HCT116 (cell line): ENCODE measurements around the gene OLA1. TPM values are rescaled to one million over a fixed set of nuclear protein-coding genes. Genes with fewer than 3 reads are reported as not detected.

ENCODE experiments used
- ATAC-seq: fragments of 200-7000 bp; cut with Tn5 transposase; 2 replicates; pipeline ENCODE4 v1.9.1; 2020; ENCODE audit warnings: mild to moderate bottlenecking, moderate library complexity
- BruUV-seq: library from RNA; stranded (reverse); fragments of 400-500 nt; replicated peaks from 2 replicates; lab custom pipeline; 2021; lab: Mats Ljungman, UMichigan
- CTCF ChIA-PET: fragments of 300-600 bp; sonication (Branson Sonifier 250); formaldehyde crosslinking; loops from one replicate; lab custom pipeline; 2021; ENCODE audit warnings: antibody characterized with exemption; lab: Charles Lee
- POLR2A ChIA-PET: fragments of 300-600, 350-600 bp; sonication (Branson Sonifier 250); formaldehyde crosslinking; loops from one replicate; lab custom pipeline; 2021; ENCODE audit warnings: antibody characterized with exemption; lab: Charles Lee
- RAD21 ChIA-PET, 2 experiments: fragments of 300-600 bp; sonication (Branson Sonifier 250); formaldehyde crosslinking; loops; one replicate each; lab custom pipeline; 2023; ENCODE audit warnings: low total read pairs in 2 of 2; ENCODE audit not compliant: uncharacterized antibody in 2 of 2, unreplicated experiment in 2 of 2, low non-redundant PET in 1 of 2; lab: Charles Lee
- DNase-seq: peaks from one replicate; pipeline ENCODE4 v3.0.0-alpha.2; 2010; ENCODE audit warnings: low read depth, low spot score
- H2AFZ ChIP-seq: fragments of 200-600 bp; shearing (Covaris generic), sonication (generic); 2 replicates; pipeline ENCODE4 v1.6.1; 2017; ENCODE audit warnings: low read depth, mixed run types, mixed read lengths, antibody characterized with exemption, low read length; ENCODE audit not compliant: poor library complexity, severe bottlenecking
- H3K27ac ChIP-seq: 2 replicates; pipeline ENCODE4 v1.5.1; 2012; ENCODE audit warnings: low read depth, low read length
- H3K27me3 ChIP-seq: fragments of 200-600 bp; sonication (generic); 2 replicates; pipeline ENCODE4 v1.6.1; 2016; ENCODE audit warnings: mixed run types, low read length, mixed read lengths; ENCODE audit not compliant: insufficient read depth
- H3K36me3 ChIP-seq, 2 experiments: fragments of 200-500 bp in 1 of 2; fragments of 200-600 bp in 1 of 2; sonication (Bioruptor generic) in 1 of 2; sonication (generic) in 1 of 2; 2 replicates each; pipeline versions ENCODE4 v1.5.1 to v1.6.1; 2014 to 2016; ENCODE audit warnings: low read length in 2 of 2, inconsistent platforms in 1 of 2, mixed read lengths in 1 of 2, mixed run types in 1 of 2; ENCODE audit not compliant: insufficient read depth in 2 of 2, control insufficient read depth in 1 of 2
- H3K4me1 ChIP-seq, 2 experiments: fragments of 200-600 bp in 1 of 2; sonication (generic) in 1 of 2; 2 replicates each; pipeline versions ENCODE4 v1.5.1 to v1.6.1; 2012 to 2017; ENCODE audit warnings: low read length in 2 of 2, inconsistent platforms in 1 of 2, mild to moderate bottlenecking in 1 of 2, mixed read lengths in 1 of 2, mixed run types in 1 of 2, moderate library complexity in 1 of 2; ENCODE audit not compliant: insufficient read depth in 2 of 2, control insufficient read depth in 1 of 2
- H3K4me2 ChIP-seq: fragments of 200-600 bp; sonication (generic); 2 replicates; pipeline ENCODE4 v1.6.1; 2017; ENCODE audit warnings: mixed run types, low read length, mixed read lengths
- H3K4me3 ChIP-seq, 2 experiments: fragments of 200-600 bp in 1 of 2; sonication (generic) in 1 of 2; replicated peaks in 1 of 2; 2 replicates each; pipeline ENCODE4 v1.5.1; 2011 to 2016; ENCODE audit warnings: low read length in 2 of 2, control low read depth in 1 of 2, low read depth in 1 of 2, mild to moderate bottlenecking in 1 of 2, mixed read lengths in 1 of 2, mixed run types in 1 of 2
- H3K79me2 ChIP-seq: fragments of 200-600 bp; sonication (generic); 2 replicates; pipeline ENCODE4 v1.6.1; 2017; ENCODE audit warnings: mild to moderate bottlenecking, mixed run types, low read length, moderate library complexity, mixed read lengths; ENCODE audit not compliant: insufficient read depth
- H3K9ac ChIP-seq: fragments of 200-600 bp; sonication (generic); 2 replicates; pipeline ENCODE4 v1.6.1; 2016; ENCODE audit warnings: low read length, mixed read lengths
- H3K9me2 ChIP-seq: fragments of 200-600 bp; sonication (generic), shearing (Covaris generic); 2 replicates; pipeline ENCODE4 v1.6.1; 2017; ENCODE audit warnings: mixed run types, mild to moderate bottlenecking, moderate library complexity; ENCODE audit not compliant: insufficient read depth
- H3K9me3 ChIP-seq, 2 experiments: fragments of 200-500 bp in 1 of 2; fragments of 200-600 bp in 1 of 2; sonication (Bioruptor generic) in 1 of 2; sonication (generic) in 1 of 2; 2 replicates each; pipeline ENCODE4 v1.6.1; 2014 to 2017; ENCODE audit warnings: low read length in 2 of 2, mixed read lengths in 2 of 2, inconsistent platforms in 1 of 2, low read depth in 1 of 2, mild to moderate bottlenecking in 1 of 2, mixed run types in 1 of 2, moderate library complexity in 1 of 2; ENCODE audit not compliant: control insufficient read depth in 1 of 2, insufficient read depth in 1 of 2
- H4K20me1 ChIP-seq: fragments of 200-600 bp; sonication (generic), shearing (Covaris generic); 2 replicates; pipeline ENCODE4 v1.6.1; 2017; ENCODE audit warnings: mixed run types, mild to moderate bottlenecking, moderate library complexity; ENCODE audit not compliant: insufficient read depth
- CBX3 ChIP-seq: IDR thresholded peaks from 2 replicates; pipeline ENCODE4 v1.6.1; 2012; ENCODE audit warnings: low read depth
- EGR1 ChIP-seq: IDR thresholded peaks from 2 replicates; pipeline ENCODE4 v1.6.1; 2012; ENCODE audit warnings: low read depth
- EZH2phosphoT487 ChIP-seq: fragments of 200-600 bp; IDR thresholded peaks from 2 replicates; pipeline ENCODE4 v1.6.1; 2018; ENCODE audit warnings: antibody characterized with exemption, borderline replicate concordance
- JUND ChIP-seq: IDR thresholded peaks from 2 replicates; pipeline ENCODE4 v1.6.1; 2012
- MAX ChIP-seq: IDR thresholded peaks from 2 replicates; pipeline ENCODE4 v1.6.1; 2012
- RAD21 ChIP-seq: IDR thresholded peaks from 2 replicates; pipeline ENCODE4 v1.6.1; 2012; ENCODE audit warnings: low read depth, mild to moderate bottlenecking
- SIN3A ChIP-seq: IDR thresholded peaks from 2 replicates; pipeline ENCODE4 v1.6.1; 2012; ENCODE audit warnings: low read depth
- SP1 ChIP-seq: IDR thresholded peaks from 2 replicates; pipeline ENCODE4 v1.6.1; 2012; ENCODE audit warnings: low read depth
- SRF ChIP-seq: IDR thresholded peaks from 2 replicates; pipeline ENCODE4 v1.6.1; 2012; ENCODE audit warnings: low read depth
- YY1 ChIP-seq: IDR thresholded peaks from 2 replicates; pipeline ENCODE4 v1.6.1; 2011; ENCODE audit warnings: low read length, low read depth, moderate library complexity, mild to moderate bottlenecking; ENCODE audit not compliant: insufficient replicate concordance; ENCODE audit errors: extremely low read depth
- ZFX ChIP-seq: fragments of 450-650 bp; IDR thresholded peaks from 2 replicates; pipeline ENCODE4 v1.6.1; 2017
- intact Hi-C: fragments of 100-400 bp; cut with micrococcal nuclease; formaldehyde crosslinking; loops from 2 replicates; pipeline ENCODE4 v1.10.0; 2022
- total RNA-seq: library from RNA; stranded (reverse); gene quantifications from one replicate; pipeline ENCODE4 v1.2.1, GENCODE V29; 2021; ENCODE audit not compliant: unreplicated experiment
- TF ChIP-seq, protein P1 (sequence below): IDR thresholded peaks from 2 replicates; pipeline ENCODE4 v1.6.1; 2012; ENCODE audit warnings: low read depth
- TF ChIP-seq, protein P2 (sequence below): IDR thresholded peaks from 2 replicates; pipeline ENCODE4 v1.6.1; 2012

Gene OLA1
- total RNA-seq, 1 experiment from 2014 or later, result 219 TPM

- POLR2A ChIA-PET, result no interaction called here
- RAD21 ChIA-PET, result no interaction called here
- Histone ChIP-seq H3K79me2 (peaks cover 12% of the 10 kb centered on the region), H3K4me3 (no peak overlapping the region)
- TF ChIP-seq RAD21 (no peak), YY1 (no peak), CBX3 (no peak), ZFX (no peak), EGR1 (no peak), MAX (no peak), JUND (no peak), SRF (no peak), SIN3A (no peak), EZH2phosphoT487 (no peak), SP1 (no peak)
- TF ChIP-seq, protein P1, sequence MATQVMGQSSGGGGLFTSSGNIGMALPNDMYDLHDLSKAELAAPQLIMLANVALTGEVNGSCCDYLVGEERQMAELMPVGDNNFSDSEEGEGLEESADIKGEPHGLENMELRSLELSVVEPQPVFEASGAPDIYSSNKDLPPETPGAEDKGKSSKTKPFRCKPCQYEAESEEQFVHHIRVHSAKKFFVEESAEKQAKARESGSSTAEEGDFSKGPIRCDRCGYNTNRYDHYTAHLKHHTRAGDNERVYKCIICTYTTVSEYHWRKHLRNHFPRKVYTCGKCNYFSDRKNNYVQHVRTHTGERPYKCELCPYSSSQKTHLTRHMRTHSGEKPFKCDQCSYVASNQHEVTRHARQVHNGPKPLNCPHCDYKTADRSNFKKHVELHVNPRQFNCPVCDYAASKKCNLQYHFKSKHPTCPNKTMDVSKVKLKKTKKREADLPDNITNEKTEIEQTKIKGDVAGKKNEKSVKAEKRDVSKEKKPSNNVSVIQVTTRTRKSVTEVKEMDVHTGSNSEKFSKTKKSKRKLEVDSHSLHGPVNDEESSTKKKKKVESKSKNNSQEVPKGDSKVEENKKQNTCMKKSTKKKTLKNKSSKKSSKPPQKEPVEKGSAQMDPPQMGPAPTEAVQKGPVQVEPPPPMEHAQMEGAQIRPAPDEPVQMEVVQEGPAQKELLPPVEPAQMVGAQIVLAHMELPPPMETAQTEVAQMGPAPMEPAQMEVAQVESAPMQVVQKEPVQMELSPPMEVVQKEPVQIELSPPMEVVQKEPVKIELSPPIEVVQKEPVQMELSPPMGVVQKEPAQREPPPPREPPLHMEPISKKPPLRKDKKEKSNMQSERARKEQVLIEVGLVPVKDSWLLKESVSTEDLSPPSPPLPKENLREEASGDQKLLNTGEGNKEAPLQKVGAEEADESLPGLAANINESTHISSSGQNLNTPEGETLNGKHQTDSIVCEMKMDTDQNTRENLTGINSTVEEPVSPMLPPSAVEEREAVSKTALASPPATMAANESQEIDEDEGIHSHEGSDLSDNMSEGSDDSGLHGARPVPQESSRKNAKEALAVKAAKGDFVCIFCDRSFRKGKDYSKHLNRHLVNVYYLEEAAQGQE, result no peak
- TF ChIP-seq, protein P2, sequence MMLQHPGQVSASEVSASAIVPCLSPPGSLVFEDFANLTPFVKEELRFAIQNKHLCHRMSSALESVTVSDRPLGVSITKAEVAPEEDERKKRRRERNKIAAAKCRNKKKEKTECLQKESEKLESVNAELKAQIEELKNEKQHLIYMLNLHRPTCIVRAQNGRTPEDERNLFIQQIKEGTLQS, result no peak
- TF ChIP-seq, all 23 proteins: peak for 0
- intact Hi-C loops, result no loop called here
- Histone ChIP-seq H3K9me2 (no peaks in the 10 kb centered on the region), H3K27ac (no peak overlapping the region), H3K36me3 (no peaks in the 10 kb centered on the region), H3K9me3 (no peaks in the 10 kb centered on the region), H2AFZ (no peak overlapping the region), H3K27me3 (no peaks in the 10 kb centered on the region), H3K9ac (no peak overlapping the region), H3K4me1 (no peaks in the 10 kb centered on the region), H4K20me1 (no peaks in the 10 kb centered on the region), H3K4me2 (no peak overlapping the region)
- DNase-seq, result no peak
- CTCF ChIA-PET, result no interaction called here
- no TSS peak for BruUV-seq
- ATAC-seq, result no peak
Observed at GRCh38 chr2:174108579-174108978, 139.8 kb downstream of the OLA1 start.
